ENCODE measurements around the gene FAM76B.

The FAM76B gene

DNA sequence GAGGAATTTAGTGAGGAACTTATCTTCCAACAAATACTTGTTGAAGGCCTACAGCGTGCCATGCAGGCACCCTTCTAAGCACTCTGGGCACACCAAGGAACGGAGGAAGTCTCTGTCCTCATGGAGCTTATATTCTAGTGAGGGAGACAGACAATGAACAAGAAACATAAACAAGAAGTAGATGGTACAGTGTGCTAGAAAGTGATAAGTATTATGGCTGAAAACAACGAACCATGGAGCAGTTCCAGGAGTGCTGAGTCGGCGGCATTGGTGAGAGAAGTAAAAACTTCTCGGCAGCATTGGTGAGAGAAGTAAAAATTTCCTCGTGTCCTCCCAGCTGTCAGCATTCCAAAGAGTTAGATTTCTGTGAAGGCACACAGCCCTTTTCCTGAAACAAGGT, 53.2 kb downstream of the FAM76B start:
- H3K4me3 ChIP-seq (replicated peaks in 1 of 2; ENCODE audit: low read depth in 2 of 2, low read length in 2 of 2) = no peak overlapping the region
- DNase-seq (ENCODE audit: low read depth in 2 of 2) = peak in 1 of 2 donors; percentile 38
- TF ChIP-seq, protein P1, sequence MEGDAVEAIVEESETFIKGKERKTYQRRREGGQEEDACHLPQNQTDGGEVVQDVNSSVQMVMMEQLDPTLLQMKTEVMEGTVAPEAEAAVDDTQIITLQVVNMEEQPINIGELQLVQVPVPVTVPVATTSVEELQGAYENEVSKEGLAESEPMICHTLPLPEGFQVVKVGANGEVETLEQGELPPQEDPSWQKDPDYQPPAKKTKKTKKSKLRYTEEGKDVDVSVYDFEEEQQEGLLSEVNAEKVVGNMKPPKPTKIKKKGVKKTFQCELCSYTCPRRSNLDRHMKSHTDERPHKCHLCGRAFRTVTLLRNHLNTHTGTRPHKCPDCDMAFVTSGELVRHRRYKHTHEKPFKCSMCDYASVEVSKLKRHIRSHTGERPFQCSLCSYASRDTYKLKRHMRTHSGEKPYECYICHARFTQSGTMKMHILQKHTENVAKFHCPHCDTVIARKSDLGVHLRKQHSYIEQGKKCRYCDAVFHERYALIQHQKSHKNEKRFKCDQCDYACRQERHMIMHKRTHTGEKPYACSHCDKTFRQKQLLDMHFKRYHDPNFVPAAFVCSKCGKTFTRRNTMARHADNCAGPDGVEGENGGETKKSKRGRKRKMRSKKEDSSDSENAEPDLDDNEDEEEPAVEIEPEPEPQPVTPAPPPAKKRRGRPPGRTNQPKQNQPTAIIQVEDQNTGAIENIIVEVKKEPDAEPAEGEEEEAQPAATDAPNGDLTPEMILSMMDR (IDR thresholded peaks at IDR 0.05; ENCODE audit: low read depth, low read length) = no peak

DNA sequence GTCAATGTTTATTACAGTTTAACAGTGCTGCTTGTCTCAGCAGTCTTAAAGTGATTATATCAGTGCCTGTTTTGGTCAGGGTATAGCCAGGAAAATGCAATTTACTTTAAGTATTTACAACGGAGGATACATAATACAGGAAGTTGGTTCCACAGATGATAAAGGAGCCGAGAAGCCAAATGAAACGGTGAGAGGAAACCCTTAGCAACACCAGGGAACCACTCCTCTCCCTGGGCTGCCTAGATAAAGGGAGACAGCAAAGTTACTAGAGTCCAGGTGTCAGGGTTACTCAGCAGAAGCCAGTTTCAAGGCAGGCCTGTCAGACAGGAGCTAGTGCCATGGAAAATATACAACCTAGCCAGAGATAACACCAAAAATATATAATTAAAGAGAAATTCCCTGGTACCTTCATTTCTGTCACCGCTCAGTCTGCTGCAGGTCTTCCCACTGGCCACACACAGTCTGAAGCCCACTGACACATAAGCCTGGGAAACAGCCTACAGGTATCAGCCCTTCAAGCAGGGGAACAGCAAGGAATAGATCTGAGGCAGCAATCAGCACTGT, 55.5 kb downstream of the FAM76B start:
- no peak overlapping the region for H3K4me3 ChIP-seq (replicated peaks in 1 of 2; ENCODE audit: low read depth in 2 of 2, low read length in 2 of 2)
- TF ChIP-seq, protein P1 (IDR thresholded peaks at IDR 0.05; ENCODE audit: low read depth, low read length) = no peak
- DNase-seq (ENCODE audit: low read depth in 2 of 2) = no peak

DNA sequence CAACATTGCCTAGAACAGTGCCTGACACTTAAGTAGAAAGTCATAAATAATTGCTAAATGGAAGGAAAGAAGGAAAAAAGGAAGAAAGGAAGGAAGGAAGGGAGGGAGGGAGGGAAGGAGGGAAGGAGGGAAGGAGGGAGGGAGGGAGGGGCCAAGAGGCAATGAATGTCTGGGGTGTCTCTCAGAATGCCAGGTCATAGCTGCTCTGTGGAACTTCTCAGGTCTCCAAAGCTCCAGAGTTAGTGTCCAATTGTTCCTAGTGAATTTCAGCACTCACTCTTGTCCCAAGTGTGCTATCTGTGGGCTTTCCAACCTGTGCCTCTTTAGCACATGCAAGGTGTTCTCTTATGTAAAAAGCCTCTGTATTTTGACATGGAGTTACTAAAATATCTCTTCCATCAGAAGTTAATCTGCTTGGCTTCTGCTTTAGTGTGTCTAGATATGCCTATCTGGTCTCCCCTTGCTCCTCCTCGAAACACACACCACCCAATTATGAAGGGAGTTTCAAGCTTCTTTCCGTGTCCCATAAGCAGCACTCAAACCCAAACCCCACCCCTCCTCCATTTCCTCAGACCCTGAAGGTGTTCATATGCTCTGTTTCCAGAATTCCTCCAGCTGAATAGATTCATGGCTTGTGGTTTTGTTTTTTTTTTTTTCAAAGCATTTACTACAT, 56.5 kb downstream of the FAM76B start:
- no peak for DNase-seq (ENCODE audit: low read depth in 2 of 2)
- TF ChIP-seq, protein P1 (IDR thresholded peaks at IDR 0.05; ENCODE audit: low read depth, low read length) = no peak
- H3K4me3 ChIP-seq (replicated peaks in 1 of 2; ENCODE audit: low read depth in 2 of 2, low read length in 2 of 2) = no peak overlapping the region

DNA sequence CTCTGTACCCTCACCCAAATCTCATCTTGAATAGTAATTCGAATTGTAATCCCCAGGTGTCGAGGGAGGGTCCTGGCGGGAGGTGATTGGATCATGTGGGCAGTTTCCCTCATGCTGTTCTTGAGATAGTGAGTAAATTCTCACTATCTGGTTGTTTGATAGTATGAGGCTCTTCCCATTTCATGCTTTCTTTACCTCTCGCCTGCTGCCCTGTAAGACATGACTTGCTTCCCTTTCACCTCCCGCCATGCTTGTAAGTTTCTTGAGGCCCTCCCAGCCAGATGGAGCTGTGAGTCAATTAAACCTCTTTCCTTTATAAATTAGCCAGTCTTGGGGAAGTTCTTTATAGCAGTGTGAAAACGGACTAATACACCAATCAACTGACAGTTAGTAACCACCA, 60.1 kb downstream of the FAM76B start:
- no peak for DNase-seq (ENCODE audit: low read depth in 2 of 2)
- TF ChIP-seq, protein P1 (IDR thresholded peaks at IDR 0.05; ENCODE audit: low read depth, low read length) = no peak
- no peak overlapping the region for H3K4me3 ChIP-seq (replicated peaks in 1 of 2; ENCODE audit: low read depth in 2 of 2, low read length in 2 of 2)

- TF ChIP-seq, protein P1 (IDR thresholded peaks at IDR 0.05; ENCODE audit: low read depth, low read length) = no peak
- H3K4me3 ChIP-seq (replicated peaks in 1 of 2; ENCODE audit: low read depth in 2 of 2, low read length in 2 of 2) = no peak overlapping the region
- DNase-seq (ENCODE audit: low read depth in 2 of 2) = no peak
Observed at GRCh38 chr11:95728790-95729189, 60.8 kb downstream of the FAM76B start.

DNA sequence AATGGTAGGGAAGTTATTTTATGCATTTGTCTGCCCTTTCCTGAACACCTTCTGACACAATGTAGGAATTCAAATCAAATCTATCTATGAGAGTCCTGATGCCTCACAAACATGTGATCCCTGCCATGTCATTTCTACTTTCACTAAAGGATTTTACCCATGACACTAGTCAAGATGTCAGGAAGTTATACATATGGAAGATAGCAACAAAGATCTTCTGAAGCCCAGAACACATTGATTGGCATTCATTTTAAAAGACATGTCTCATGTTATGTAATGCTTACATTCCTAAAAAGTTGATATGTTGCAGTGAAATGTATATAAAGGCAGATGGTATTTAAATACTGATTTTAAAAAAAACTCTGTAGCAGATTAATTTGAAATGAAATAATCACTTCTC, 61.5 kb downstream of the FAM76B start:
- TF ChIP-seq, protein P1 (IDR thresholded peaks at IDR 0.05; ENCODE audit: low read depth, low read length) = no peak
- DNase-seq (ENCODE audit: low read depth in 2 of 2) = no peak
- no peak overlapping the region for H3K4me3 ChIP-seq (replicated peaks in 1 of 2; ENCODE audit: low read depth in 2 of 2, low read length in 2 of 2)
